Breast epithelium (tissue), 3 donors: ENCODE measurements around the gene SH3D19.

Source experiments
- POLR2A ChIP-seq: fragments of 450-650 bp; IDR thresholded peaks from one replicate; pipeline ENCODE4 v1.6.1; 2016; ENCODE audit warnings: antibody characterized with exemption, mild to moderate bottlenecking, moderate library complexity
- POLR2AphosphoS5 ChIP-seq, 3 donors: sonication (generic); formaldehyde crosslinking; IDR thresholded peaks; one replicate each; pipeline ENCODE4 v1.6.1; 2017; ENCODE audit warnings: antibody characterized with exemption in 3 of 3

GRCh38 chr4:151147000-151147399 is 178.4 kb downstream of the SH3D19 start:
- no peak for TF ChIP-seq POLR2A
- TF ChIP-seq POLR2AphosphoS5 (IDR thresholded peaks at IDR 0.05), result no peak
